Transverse colon (tissue), 4 donors: ENCODE results near the gene TACC2.

Source experiments
- CTCF ChIP-seq, 5 experiments: fragments of 200-600 bp in 3 of 5; fragments of 450-650 bp in 2 of 5; sonication (generic) in 3 of 5; IDR thresholded peaks; 1 replicate in 2 of 5; 2 replicates in 3 of 5; pipeline ENCODE4 v1.5.1; 2016 to 2017; ENCODE audit warnings: antibody characterized with exemption in 5 of 5, inconsistent platforms in 3 of 5, mild to moderate bottlenecking in 2 of 5, moderate library complexity in 1 of 5
- POLR2A ChIP-seq: fragments of 450-650 bp; IDR thresholded peaks from one replicate; pipeline ENCODE4 v1.6.1; 2016; ENCODE audit warnings: antibody characterized with exemption, mild to moderate bottlenecking, moderate library complexity
- POLR2AphosphoS5 ChIP-seq, 3 donors: sonication (generic); formaldehyde crosslinking; IDR thresholded peaks; one replicate each; pipeline ENCODE4 v1.6.1; 2016; ENCODE audit warnings: antibody characterized with exemption in 3 of 3

GRCh38 chr10:122281018-122281626 is 292.2 kb downstream of the TACC2 start:
- TF ChIP-seq CTCF (IDR thresholded peaks at IDR 0.05) (no peak), POLR2A (no peak), POLR2AphosphoS5 (IDR thresholded peaks at IDR 0.05) (no peak)
